Hematopoietic multipotent progenitor cell treated with erythropoietin and hydrocortisone succinate and interleukin-3 and kit ligand, for 17 days (in vitro differentiated cells): ENCODE results near the gene FN3K.
"Not testable (repeated sequence)": the region's sequence is repeated elsewhere in the genome, so short reads cannot be mapped to it uniquely, and the experiment has no call there.

ENCODE experiments used
- DNase-seq: peaks from one replicate; pipeline ENCODE4 v3.0.0-alpha.2; 2015; ENCODE audit warnings: low spot score

The FN3K gene

DNA sequence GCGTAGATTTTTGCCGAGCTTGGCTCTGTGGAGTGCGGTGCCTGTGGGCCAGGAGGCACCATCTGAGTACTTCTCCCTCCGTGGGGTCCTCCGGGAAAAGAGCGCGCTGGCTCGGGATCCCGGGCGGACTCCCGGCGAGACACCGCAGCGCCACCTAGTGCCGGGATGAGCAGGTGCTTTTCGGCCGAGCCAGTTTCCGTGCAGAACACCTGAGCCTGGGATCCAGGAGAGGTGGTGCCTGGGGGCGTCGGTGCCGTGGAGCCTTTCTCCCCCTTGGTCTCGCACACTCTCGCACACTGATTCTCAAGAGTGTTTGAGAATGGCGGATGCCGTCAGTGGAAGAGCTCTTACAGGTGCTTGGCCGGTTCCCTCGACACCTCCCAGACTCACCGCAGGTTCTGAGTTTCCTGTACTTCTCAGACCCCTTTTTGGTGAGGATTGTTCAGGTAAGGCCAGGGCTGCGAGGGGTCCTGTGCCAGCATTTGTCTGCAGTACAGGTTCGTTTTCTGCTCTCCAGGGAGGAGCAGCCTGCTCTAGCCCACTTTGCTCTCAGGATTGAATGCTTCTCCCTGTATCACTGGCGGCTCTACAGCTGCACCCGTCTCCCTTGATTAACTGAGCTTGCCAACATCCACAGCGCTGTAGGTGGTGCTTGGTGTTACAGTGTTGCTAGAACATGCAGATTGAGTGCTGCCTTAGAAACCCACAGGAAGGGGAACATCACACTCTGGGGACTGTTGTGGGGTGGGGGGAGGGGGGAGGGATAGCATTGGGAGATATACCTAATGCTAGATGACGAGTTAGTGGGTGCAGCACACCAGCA, 39.8 kb downstream of the FN3K start:
- peak; percentile 52 for DNase-seq

DNA sequence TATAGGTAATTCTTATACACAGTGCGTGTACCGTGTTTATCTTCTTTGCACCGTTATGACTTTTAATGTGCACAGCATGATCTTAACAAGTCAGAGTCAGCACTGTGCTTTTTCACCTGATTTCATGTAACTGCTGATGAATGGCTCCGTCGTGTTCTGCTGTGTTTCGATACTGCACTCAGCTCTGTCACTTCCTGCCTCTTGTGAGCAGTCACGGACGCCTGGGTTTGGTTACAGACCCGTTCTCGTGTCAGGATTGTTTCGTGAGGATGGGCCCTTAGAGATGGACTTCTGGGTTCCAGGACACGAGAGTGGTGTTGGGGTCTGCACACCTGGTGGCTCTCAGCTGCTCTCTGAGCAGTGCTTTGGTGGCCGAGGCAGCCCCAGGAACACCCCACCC, 41.0 kb downstream of the FN3K start:
- DNase-seq = no peak

DNA sequence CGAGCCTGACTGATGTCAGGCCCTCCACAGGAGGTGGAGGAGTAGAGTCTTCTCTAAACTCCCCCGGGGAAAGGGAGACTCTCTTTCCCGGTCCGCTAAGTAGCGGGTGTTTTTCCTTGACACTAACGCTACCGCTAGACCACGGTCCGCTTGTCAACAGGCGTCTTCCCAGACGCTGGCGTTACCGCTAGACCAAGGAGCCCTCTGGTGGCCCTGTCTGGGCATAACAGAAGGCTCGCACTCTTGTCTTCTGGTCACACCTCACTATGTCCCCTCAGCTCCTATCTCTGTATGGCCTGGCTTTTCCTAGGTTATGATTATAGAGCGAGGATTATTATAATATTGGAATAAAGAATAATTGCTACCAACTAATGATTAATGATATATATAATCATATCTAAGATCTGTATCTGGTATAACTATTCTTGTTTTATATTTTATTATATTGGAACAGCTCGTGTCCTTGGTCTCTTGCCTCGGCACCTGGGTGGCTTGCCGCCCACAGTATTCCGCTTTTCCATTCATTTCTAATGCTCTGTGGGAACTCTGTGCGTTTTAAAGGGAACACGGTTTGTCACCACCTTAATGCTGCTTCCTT, 42.5 kb downstream of the FN3K start:
- DNase-seq = not testable (repeated sequence)

GRCh38 chr17:82779541-82779940, 44.1 kb downstream of the FN3K start:
- DNase-seq = no peak

- no peak for DNase-seq
These were observed 44.8 kb downstream of the FN3K start for GRCh38 chr17:82780195-82780594.

DNA sequence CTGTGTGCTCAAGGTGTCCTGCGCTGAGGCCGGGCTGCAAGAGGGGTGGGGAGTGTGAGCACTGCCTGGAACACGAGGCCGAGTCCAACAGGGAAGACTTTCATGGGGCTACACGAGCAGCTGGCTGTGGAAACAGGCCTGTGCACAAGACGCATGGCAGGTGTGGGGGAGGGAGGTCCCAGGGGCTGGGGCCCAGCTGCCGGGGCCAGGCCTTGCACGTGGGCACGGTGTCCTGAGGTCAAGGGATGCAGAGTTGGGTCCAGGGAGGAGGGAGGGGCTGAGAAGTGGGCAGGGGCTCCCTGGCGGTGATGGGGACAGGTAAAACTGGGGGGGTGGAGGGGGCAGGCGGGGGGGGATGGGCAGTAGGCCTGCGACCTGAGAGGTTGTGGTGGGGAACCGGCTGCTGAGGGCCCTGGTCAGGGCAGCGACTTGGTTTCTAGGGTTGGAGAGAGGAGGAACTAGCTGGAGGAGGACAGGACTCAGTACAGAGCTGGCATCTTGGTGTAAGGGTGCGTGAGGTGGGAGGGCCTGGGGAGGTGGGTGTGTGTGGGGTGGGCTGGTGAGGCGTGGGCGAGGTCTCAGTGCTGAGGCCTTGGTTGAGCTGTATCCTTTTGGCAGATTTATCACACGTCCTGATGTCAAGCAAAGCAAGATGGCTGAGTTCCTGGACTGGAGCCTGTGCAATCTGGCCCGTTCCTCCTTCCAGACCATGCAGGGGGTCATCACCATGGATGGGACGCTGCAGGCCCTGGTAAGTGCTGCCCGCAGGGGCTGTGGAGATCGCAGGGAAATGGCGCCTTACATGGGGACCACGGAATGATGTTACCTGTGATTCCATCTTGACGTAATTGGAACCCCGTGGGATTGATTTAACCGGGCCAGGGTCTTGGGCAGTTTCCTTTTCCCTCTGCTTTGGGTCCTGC, 45.8 kb downstream of the FN3K start:
- no peak for DNase-seq

DNA sequence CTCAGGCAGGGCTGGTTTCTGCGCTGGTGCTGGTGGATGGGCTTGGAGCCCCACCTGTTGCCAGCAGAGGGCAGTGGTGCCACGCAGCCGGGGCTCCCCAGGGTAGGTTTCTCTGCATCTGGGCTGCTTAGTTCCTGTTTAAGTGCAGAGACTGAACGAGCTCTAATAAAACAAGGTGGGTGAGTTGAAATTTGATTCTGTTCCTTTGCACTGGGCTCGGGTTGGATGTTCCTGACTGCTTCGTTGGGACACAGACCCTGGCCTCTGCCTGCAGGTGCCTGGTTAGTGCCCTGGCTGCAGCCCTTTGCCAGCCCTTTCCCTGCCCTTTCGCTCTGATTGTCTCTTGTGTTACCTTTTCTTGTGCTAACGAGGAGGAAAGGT, 46.5 kb downstream of the FN3K start:
- DNase-seq = peak; percentile 60

GRCh38 chr17:82782657-82783207, 47.3 kb downstream of the FN3K start:
- no peak for DNase-seq

- DNase-seq = no peak
These were observed 48.1 kb downstream of the FN3K start for GRCh38 chr17:82783498-82783897.

DNA sequence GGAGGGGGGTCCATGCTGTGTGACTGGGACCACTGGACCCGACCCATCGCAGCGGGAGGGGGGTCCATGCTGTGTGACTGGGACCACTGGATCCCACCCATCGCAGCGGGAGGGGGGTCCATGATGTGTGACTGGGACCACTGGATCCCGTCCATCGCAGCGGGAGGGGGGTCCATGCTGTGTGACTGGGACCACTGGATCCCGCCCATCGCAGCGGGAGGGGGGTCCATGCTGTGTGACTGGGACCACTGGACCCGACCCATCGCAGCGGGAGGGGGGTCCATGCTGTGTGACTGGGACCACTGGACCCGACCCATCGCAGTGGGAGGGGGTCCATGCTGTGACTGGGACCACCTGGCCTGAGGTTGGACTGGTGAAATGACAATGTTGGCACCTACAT, 50.2 kb downstream of the FN3K start:
- DNase-seq = not testable (repeated sequence)

DNA sequence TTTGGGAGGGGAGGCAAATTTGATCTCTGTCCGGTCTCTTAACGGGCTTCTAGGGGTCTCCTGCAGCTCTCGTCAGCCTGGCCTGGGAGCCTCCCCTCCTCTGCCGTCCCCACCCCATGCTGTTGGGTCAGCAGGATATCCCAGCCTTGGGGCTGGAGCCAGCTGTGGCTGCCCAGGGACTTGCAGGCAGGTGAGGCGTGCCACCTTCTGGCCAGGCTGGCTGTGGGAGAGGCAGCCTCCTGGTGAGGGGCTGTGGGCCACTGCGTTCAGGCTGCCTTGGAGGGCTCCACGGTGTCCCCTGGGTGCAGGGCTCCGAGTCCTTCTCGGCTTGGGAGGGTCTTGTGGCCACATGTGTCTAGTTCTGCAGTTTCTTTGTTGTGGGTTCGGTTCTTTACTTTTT, 51.0 kb downstream of the FN3K start:
- DNase-seq = no peak

DNA sequence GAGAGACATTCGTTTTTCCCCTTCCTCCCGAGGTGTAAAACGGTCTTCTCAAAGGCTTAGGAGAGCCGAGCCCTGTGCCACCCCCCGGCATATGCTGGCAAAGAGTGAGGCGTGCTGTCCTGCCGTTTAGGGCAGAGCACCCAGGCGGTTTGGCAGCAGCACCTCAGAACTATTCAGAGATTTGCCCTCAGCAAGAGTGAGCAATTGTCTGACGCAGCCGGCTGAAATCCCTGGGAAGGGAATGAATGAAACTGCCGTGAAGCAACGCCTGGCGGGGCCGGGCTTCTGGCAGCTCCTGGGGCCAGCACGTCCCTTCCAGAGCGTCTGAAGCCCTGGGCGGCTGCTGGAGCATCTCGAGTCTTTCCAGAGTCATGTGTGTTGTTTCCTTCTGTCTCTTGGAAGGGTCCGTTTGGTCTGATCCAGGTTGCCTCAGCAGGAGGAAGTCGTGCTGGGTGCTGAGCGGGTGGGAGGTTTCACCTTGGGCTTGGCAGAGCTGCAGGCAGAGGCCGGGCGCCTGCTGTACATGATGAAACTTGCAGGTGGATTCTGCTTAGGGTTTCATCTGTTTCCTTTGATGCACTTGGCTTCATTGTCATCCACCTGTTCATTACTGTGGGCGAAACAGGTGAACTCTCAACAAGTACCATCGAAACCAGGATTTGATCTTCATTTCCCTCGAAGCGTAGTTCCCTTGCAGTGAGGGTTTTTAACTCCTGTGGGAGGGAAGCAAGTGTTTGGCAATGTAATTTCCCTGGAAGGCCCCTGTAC, 51.9 kb downstream of the FN3K start:
- DNase-seq = no peak

GRCh38 chr17:82788206-82789001, 53.0 kb downstream of the FN3K start:
- no peak for DNase-seq

DNA sequence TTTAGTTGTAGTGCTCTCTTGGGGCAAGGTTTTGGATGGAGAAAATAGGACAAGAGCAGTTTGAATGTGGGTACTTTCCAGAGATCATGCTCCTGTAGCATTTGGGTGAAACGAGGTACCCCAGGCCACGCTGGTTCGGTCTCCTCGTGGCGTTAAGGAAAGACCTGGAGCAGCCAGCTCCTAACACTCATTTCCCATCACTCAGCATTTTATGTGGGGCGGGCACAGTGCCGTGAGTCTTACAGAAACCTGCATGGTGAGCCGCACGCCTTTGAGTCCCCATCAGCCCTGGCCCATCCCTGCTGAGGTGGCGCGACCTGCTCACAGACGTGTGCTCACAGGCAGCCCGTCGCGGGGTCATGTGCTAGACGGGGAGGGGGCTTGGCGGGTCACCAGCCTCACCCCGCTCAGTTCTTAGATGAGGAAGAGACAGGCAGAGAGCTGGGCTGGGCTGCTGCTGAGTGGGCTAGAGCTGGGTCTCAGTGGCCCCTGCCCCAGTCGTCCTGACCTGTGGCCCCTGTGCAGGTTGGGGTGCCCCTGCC, 53.7 kb downstream of the FN3K start:
- no peak for DNase-seq

DNA sequence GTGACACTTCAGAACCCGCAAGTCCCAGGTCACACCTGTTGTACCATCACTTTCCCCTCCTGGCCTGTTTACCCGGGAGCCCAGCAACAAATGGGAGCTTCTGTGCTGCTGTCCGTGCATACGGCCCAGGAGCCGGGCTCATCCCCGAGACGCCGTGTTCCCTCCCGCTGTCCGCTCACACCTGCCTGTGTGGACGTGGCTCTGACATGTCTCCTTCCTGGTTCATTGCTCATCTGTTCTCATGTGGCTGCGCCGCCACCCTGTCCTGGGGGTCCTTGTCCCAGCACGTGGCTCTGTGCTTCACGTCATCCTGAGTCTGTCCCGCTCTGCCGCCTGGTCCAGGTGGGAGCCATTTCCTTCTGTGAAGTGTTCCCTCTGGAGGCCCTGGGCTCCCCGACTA, 54.4 kb downstream of the FN3K start:
- no peak for DNase-seq

- no peak for DNase-seq
These were observed 55.0 kb downstream of the FN3K start for GRCh38 chr17:82790391-82790790.

DNA sequence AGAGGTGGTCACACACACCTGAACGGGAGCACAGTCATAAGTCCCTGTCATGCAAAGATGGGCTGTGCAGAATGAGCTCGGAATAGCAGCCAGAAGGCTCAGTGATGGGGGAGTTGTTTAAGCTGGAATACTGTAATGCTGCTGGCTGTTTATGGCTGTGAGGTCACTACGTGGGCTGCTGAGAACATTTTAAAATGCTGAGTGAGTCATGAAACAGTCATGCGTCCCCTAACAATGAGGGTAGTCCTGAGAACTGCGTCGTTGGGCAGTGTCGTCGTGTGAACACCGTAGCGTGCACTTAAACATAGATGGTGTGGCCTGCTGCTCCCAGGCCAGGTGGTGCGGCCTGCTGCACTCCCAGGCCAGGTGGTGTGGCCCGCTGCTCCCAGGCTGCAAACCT, 56.1 kb downstream of the FN3K start:
- no peak for DNase-seq

DNA sequence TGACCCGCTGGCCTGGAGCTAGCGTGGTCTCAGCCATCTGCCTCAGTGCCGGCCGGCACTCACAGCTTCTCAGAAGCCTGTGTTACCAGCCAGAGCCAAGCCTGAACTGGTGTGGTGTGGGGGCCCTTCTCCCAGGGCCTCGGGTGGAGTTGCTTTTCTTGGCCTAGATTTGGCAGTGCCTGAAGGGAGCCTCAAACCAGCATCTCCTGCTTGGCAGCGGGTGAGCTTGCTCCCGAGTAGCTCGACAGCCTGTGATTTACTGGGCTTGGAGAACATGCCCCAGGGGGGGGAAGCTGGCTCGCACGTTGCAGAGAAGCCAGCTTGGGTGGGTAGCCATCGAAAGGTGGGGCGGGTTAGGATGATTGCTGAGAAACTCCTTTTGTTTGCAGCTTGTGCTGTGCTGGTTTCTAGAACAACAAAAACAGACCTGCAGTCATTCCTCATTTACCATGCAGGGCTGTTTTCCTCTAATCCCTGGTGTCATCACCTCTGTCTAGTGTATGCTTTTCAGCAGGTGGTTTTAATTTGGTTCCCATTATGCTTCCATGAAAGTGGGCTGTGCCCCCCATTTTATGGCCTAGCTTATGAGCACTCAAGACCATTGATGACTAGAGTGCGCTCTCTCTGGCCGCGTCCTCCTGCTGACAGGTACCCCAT, 58.7 kb downstream of the FN3K start:
- DNase-seq = no peak

DNA sequence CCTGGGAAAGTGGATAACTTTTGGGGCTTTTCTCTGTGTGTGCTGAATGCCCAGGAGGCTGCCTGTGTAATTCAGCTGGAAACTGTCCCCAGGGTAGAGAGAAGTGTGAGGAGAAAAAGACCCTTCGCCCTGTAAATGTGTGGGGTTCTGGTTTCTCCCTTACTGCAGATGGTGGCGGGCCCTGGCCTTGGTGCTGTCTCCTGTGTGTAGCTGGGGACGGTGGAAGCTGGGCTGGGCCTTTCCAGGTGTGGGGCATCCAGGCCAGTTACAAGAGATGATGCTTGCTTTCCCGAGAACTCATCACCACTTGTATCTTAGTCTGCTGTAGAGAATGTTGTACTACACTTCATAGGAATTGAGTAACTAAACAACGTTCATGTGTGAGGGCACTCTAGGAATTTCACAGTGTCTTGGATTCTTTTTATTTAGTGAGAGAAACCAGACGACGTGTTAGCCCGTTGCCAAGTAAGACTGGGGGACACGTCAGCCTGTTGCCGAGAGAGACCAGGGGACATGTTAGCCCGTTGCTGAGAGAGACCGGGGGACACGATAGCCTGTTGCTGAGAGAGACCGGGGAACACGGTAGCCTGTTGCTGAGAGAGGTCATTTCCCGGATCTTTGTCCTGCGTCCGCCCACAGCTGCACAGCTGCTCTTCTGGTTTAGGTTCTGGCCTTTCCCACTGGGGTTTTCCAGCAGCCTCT, 59.5 kb downstream of the FN3K start:
- DNase-seq = no peak
